IMR-90 (cell line): ENCODE data around the gene CERKL.

Source experiments
- BHLHE40 ChIP-seq: fragments of 150-350 bp; IDR thresholded peaks from 2 replicates; pipeline ENCODE4 v1.6.1; 2016; ENCODE audit warnings: mild to moderate bottlenecking, low read depth, low read length
- CEBPB ChIP-seq: IDR thresholded peaks from 2 replicates; pipeline ENCODE4 v1.6.1; 2012; ENCODE audit warnings: low read depth, low read length, improper control_type of control experiment
- CHD1 ChIP-seq: IDR thresholded peaks from 2 replicates; pipeline ENCODE4 v1.6.1; 2012; ENCODE audit warnings: low read depth, low read length, improper control_type of control experiment
- MXI1 ChIP-seq: IDR thresholded peaks from 2 replicates; pipeline ENCODE4 v1.6.1; 2012; ENCODE audit warnings: low read depth, mild to moderate bottlenecking, low read length, moderate library complexity, borderline replicate concordance
- POLR2A ChIP-seq: IDR thresholded peaks from 2 replicates; pipeline ENCODE4 v1.6.1; 2012; ENCODE audit warnings: mild to moderate bottlenecking, low read depth, low read length
- RAD21 ChIP-seq: IDR thresholded peaks from 2 replicates; pipeline ENCODE4 v1.6.1; 2012; ENCODE audit warnings: low read length, improper control_type of control experiment
- RCOR1 ChIP-seq: IDR thresholded peaks from 2 replicates; pipeline ENCODE4 v1.6.1; 2012; ENCODE audit warnings: mild to moderate bottlenecking, low read length, improper control_type of control experiment; ENCODE audit not compliant: insufficient replicate concordance
- RFX5 ChIP-seq: IDR thresholded peaks from 2 replicates; pipeline ENCODE4 v1.8.0; 2012; ENCODE audit warnings: low read depth, mild to moderate bottlenecking, low read length, moderate library complexity
- TF ChIP-seq, protein P1 (sequence below): conservative IDR thresholded peaks from 2 replicates; pipeline ENCODE4 v1.5.1; 2012; ENCODE audit warnings: mild to moderate bottlenecking, low read depth, low read length, improper control_type of control experiment

DNA sequence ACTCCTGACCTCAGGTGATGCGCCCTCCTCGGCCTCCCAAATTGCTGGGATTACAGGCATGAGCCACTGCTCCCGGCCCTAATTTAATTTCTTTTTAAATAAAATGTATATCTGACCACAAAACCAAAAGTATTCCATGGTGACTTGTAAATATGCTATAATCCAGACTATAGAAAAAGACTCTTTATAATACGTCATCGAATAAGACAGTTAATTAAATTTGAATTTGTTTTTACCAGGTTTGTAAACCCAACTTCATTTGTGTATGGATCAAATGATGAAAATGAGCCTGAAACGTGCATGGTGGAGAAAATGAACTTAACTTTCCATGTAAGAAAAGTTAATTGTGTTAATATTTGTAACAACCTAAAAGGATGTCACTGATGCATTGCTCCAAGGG is 129.8 kb downstream of the CERKL start:
- TF ChIP-seq POLR2A = no peak
- TF ChIP-seq, protein P1, sequence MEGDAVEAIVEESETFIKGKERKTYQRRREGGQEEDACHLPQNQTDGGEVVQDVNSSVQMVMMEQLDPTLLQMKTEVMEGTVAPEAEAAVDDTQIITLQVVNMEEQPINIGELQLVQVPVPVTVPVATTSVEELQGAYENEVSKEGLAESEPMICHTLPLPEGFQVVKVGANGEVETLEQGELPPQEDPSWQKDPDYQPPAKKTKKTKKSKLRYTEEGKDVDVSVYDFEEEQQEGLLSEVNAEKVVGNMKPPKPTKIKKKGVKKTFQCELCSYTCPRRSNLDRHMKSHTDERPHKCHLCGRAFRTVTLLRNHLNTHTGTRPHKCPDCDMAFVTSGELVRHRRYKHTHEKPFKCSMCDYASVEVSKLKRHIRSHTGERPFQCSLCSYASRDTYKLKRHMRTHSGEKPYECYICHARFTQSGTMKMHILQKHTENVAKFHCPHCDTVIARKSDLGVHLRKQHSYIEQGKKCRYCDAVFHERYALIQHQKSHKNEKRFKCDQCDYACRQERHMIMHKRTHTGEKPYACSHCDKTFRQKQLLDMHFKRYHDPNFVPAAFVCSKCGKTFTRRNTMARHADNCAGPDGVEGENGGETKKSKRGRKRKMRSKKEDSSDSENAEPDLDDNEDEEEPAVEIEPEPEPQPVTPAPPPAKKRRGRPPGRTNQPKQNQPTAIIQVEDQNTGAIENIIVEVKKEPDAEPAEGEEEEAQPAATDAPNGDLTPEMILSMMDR = no peak
- no peak for TF ChIP-seq CHD1
- no peak for TF ChIP-seq RFX5
- no peak for TF ChIP-seq RAD21
- no peak for TF ChIP-seq MXI1
- TF ChIP-seq CEBPB = no peak
- TF ChIP-seq RCOR1 = no peak
- TF ChIP-seq BHLHE40 = no peak
